C1 segment of cervical spinal cord (tissue), 14 donors: ENCODE results near the gene CBFA2T2.

Experiments
- DNase-seq, 14 donors: peaks; one replicate each; lab custom pipeline; 2025; lab: John Stamatoyannopoulos, UW

CBFA2T2 gene

DNA sequence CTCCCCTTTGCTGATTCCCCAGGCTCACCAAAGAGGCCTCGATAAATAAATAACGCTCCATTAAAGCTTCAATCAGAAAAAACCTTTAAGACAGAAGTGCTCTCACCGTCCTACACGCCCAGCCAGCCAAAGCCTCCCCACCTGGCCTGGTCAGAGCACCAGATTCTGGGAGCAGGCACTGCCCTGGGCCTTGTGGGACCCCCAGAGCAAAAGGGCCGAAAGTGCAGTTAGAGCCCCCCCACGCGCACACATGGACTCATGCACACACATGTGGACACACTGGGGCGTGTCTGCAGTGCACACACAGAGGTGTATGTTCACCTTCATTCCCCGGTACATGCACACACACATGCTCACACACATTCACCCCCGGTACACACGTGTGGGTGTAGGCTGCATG is 186.2 kb downstream of the CBFA2T2 start:
- DNase-seq: no peak

DNA sequence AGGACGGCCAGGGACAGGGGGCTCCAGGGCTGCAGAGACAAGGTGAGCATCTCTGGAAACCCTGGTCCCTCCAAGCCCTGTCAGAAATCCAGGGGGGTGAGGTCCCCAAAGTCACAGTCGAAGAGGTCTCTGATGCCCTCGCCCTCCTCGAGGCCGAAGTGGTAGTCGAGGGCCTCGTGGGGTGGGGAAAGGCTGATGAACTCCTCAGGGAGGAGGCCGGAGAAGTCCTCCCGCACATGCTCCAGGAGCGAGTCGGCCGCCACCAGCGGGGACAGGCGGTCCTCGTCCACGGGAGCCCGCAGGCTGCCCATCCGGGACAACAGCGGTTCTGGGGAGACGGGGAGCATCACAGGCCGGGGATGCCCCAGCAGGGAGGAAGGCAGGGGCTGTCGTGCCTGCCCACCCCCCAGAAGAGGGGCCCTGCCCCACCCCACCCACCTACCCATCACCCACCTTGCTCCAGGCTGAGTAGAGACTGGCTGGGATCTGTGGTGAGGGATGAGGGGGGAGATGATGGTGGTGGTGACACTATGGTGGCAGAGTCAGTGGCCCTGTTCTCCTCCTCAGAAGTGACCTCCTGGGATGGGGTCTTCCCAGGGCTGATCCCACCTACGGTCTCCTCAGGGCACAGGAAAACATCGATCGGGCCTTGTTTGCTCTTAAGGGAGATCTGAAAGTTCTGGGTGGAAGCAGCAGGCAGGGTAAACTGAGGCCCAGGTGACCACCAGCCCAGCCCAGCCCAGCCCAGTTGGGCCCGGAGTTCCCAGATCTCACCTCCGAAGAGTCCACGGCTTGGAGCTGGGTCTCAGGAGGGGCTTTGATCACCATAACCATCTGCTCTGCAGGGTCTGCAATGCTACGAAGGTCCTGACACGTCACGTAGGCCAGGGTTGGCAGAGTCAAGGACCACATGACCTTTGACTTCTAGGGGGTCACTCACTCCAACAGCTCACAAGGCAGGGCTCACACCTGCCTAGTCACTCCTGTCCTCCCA is 187.1 kb downstream of the CBFA2T2 start:
- DNase-seq: no peak

DNA sequence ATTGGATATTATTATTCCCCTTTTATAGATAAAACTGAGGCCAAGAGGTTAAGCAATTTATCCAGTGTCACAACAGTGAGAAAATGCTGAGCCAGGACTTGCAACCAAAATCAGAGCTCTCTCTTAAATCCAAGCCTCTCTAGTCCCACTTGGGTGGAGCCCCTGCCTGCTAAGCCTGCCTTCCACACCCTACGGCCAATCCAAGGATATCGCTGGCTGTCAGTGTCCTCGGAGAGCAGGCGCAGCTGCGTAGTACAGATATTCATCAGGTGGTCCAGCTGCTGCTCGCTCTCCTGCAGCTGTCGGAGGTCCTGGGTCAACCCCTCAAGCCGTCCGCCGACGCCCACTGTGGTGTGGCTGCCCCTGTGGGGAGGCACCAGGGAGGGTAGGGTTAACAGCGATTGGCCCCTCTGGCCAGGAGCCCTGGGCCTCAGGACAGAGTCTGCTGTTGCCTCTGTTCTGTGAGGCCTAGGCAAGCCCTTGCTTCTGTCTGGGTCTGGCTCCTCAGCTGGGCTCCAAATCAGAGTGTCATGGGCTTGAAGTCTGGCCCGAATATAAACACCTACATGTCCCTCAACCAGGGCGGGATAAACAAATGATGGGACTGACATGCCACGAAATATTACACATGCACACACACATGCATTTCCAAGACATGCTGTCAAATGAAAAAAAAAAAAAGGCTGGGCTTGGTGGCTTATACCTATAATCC is 188.3 kb downstream of the CBFA2T2 start:
- DNase-seq: no peak

DNA sequence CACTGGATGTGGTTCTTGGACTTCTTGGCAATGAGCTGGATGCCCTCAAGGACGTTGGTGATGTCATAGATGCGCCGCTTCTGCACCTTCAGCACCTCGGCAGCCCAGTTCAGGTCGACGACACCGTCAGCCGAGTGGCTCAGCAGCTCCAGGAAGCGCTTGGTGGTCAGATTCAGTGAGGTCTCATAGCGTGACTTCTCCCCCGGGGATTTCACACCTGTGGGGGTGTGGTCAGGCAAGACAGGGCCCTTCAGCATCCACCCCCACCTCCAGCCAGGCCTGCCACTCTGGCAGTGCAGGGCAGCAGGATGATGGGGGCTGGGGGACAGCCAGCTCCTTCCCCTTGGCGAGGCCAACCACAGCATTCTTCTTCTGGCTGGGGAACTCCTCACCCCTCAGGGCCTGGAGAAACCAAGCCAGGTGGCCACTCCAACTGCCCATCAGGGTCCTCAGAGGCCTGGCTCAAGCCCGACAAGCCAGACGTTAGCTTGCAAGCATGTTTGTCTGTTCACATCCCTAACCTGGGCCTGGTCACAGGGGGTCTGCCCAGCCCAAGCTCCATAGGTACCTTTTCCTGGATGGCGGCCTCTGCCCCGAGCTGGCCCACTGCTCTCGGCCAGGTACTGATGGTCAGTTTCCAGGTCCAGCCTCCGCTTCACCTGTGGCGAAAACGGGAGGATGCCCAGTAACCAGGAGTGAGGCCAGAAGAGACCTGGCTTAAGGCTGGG is 190.0 kb downstream of the CBFA2T2 start:
- no peak for DNase-seq

DNA sequence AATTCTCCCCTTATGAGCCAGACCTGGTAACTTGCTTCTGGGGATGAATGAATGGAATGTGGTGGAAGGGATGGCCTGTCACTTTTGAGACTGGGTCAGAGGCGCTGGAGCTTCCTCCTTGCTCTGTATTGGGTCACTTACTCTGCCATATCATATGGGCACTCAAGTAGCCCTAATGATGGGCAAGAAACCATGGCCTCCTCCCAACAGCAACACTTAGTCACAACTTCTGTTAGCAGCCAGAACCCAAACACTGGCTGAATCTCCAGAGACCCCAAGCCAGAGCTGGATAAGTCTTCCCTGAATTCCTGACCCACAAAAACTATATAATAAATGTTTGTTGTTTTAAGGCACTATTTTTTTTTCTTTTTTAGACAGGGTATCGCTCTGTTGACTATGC is 190.8 kb downstream of the CBFA2T2 start:
- DNase-seq: no peak

DNA sequence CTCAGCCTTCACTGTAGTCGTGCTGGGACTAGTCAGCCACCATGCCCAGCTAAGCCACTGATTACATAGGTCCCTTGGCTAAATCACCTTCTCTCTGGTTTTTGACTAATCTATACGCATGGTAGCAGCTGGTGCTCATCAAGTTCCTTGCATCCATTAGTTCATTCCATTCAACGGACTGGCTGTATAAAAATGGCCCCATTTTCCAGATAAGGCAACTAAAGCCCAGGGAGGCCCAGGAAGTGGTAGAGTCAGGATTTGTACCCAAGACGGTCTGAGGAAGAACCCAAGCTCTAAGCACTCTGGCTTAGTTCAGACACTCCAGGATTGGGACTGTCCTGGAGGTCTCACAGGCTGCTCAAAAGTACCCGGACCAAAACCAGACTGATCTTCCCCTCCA is 191.4 kb downstream of the CBFA2T2 start:
- no peak for DNase-seq

DNA sequence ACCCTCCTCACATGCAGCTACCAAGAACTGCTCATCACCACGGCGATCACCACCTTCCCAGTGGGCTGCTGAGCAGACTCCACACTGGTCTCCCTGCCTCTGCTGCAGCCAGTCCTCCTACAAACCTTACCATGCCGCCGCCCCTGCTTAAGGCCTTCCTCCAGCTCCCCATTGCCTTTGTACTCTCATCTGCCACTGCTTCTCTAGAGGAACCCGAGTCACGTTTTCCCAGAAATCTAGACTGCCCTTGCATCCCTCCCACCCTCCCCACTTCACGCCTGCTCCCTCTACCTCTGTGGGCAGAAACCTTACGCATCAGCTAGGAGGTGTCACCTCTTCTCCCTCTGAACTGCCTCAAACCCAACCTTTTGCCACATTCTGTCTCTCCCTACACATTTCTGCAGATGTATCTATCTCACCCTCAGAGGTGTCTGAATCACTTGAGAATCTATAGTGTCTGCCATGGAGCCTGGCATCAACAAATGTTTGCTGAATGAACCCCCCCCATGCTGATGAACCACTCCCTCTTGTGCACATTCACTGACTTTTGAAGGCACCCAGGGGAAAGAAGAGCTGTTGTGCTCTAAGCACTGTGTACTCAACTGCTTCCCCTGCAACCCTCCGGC is 191.9 kb downstream of the CBFA2T2 start:
- no peak for DNase-seq

DNA sequence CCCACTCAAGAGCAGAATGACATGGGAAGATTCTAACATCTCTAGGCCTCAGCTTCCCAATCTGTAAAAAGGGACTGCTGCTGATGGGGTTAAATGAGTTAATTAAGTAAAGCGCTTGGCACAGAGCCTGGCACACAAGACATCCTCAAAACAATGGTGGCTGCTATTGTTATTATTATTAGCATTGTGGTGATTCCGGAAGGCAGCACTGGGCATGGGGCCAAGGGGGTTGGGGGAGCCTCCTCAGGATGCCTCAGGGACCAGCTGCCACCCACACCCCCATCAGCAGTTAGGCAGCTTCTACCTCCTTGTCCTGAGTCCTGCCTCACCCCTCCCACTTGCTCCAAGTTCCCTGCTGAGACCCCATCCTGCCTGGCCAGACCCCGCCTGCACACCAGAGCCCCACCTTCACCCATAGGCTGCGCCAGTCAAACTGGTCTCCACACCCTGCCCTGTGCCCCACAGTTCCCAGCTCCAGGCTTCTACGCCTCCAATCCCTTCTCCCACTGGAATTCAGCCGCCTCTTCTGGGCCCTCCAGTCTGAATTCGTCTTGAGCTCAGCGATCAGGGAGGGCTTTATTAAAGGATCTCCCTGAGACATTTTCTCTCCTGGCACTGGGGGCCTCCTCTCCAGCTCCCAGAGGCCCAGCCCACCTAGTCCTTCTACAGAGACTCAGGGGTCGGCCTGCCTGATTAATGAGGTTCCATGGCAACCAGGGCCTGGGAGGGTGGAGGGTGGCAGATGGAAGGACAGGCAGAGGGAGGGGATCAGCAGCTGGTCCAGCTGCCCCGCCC is 194.8 kb downstream of the CBFA2T2 start:
- no peak for DNase-seq

DNA sequence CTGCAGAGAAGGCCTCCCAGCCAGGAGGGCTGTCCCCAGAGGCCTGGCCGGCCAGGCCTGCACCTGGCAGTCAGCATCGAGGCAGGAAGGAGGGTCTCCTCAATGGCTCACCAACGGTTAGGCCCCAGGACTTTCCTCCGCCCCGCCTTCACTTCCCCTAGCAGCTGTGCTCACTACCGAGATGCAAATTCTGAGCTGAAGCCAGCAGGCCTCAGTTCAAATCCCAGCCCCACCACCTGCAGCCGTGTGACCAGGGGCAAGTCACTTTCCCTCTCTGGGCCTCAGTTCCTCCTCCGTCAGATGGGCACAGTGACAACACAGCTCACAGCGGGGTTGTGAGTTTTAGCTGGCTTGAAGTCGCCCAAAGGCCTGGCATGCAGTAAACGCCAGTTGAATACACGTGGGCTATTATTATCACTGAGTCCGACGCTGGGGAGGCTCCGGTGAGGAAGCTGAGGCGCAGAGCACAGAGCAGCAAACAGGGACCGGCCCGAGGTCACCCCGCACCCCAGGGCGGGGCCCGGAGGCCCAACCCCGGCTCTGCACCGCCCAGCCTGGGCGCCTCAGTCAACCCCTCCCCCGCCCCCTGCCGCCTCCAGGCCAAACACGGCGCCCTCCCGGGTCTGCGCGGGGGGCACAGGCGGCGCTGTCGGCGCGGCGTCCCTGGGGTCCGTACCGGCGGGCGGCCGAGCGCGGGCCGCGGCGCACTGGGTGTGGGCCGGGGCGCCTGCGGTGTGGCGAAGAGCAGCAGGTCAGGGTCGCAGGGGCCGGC is 195.6 kb downstream of the CBFA2T2 start:
- DNase-seq: no peak

DNA sequence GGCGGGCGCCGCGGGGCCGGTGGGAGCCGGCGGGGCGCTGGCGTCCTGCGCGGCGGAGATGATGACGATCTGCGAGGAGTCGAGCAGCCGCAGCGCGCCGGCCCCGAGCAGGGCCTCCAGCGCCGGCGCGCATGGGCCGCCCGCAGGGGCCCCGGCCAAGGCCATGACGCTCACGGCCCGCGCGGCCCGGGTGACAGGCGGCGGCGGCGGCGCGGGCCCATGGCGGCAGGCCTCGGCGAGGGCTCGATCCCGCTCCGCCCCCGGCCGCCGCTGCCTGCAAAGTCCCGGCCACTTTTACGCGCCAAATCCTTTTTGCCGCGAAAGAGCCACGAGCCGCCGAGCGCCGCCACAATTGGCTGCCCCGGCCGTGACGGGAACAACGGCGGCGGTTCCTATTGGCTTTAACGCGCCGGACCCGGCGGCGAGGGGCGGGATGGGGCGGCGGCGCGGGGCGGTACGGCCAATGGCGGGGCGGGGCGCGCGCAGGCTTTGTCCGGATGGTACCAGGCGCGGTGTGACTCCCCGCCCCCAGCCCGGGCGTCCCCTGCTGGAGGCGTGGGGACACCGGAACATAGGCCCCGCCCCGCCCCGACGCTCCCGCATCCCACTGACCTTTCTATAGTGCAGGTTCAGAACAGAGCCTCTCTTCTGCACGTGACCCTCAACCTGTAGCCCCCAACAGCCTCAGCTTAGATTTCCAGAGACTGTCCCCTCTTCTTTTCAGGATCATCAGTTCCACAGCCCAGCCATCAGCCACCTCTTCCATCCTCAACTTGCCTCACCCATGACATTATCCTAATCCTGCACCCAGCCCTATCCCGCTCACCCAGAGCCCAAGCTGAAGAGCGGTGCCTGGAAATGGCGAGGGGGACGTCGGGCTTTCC is 196.4 kb downstream of the CBFA2T2 start, which contains the start of gene E2F1:
TSS of gene E2F1 (minus strand) at position 286 of the 884 bp plus-strand sequence. CDS start at position 165, 121 bp downstream.
- DNase-seq: peak; percentile 56 to 97 (median 88)

DNA sequence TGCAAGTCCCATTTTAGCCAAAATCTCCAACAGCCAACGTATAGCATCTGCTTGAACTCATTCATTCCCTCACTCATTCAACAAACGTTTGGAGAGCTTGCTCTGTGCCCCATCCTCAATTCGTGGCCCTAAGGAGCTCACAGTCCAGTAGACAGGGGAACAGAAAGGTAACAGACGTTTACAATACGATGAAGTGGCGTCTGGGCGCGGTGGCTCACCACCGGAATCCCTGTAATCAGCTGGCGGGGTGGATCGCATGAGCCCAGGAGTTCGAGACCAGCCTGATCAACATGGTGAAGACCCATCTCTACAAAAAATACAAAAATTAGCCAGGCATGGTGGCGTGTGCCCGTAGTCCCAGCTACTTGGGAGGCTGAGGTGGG is 197.1 kb downstream of the CBFA2T2 start:
- no peak for DNase-seq

DNA sequence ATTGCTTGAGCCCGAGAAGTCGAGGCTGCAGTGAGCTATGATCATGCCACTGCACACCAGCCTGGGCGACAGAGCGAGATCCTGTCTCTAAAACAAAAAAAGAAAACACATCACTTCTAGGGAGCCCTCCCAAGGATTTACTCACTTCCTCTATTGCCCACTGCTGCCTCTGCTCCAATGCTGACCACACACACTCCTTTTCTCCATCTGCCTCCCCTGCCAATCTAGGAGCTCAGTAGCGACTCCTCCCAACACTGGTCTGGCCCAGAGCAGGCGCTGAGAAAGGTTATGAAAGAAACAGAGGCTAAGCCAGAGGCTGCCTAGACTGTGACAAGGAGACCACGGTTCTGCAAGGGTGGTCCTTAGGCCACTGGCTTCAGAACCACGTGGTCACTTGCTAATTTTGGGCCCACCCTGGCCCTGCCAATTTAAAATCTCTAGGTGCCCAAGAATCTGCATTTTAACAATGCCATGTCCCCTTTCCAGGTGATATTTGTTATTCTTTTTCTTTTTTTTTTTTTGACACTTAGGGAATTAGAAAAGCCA is 197.5 kb downstream of the CBFA2T2 start:
- DNase-seq: peak in 1 of 14 donors; percentile 13

DNA sequence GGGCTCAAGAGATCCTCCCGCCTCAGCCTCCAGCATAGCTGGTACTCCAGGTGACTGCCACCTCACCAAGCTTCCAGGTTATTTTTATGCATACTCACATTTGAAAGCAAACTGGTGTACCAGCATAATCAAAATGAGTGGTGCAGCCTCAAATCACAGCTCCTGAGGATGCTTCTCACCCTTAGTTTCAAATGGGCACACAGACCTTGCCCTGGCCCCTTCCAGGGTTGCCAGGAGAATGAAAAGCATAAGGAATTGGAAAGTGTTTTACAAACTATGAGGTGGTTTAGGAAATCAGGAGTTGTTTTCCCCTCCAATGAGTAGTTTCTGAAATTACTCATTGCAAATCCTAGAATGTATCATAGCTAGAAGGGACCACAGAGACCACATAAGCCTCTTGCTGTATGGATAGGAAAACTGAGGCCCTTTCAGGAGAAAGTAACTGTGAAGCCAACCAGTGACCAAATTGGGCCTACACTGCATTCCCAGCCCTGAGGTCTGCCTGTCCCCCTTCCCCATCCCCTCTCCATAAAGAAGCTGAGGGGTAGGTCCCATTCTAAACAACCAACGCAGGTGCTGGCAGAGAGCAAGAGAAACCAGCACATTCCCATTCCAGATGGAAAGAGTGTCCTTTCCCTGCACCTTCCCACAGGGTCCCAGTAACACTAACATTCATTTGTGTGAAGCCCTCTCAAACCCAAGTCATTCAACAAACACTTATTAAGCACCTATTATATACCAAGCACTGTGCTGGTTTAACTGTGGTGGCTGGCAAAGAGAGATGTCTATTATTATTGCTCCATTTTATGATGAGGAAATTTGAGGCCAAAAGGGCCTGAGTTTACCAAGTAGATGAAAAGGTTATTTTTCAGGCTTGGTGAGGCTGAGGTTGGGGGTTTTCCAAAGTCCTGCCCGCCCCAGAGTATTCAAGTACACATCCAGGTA is 198.4 kb downstream of the CBFA2T2 start:
- no peak for DNase-seq

DNA sequence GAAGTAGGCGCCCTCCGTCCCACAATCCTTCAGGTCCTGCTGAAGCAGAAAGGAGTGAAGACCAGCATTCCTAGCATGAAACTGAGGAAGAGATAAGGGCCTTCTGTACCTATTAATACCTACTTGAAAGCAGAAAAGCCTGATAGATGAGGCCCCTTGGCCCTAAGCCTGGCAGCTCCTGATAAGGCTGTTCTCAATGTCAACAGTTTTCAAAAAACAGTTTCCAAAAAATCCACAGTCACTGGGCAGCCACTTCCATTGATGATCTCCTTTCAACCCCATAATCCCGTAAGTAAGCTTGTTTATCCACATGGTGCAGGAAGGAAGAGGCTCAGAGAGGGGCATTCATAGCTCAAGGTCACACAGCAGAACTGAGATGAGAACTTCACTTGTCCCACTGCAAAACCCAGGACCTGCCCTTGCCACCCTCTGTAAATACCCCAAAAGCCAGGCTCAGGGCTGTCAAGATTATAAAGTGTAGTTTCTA is 199.1 kb downstream of the CBFA2T2 start:
- no peak for DNase-seq

DNA sequence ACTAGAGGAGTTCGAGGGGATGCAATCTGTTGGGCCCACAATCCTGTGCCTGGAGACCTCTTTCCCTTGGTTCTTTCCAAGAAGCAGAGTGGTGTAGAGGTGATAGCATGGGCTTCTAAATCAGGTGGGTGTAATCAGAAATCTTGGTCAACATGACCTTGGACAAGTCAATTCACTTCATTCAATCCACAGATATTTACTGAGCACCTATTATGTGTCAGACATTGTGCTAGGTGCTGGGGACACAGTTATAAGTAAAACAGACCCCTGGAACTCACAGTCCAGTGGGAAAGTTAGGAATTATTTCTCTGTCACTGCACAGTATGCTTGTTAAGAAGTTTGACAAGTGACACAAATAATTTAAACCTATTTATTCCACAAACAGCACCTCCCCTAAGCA is 199.6 kb downstream of the CBFA2T2 start:
- DNase-seq: no peak

DNA sequence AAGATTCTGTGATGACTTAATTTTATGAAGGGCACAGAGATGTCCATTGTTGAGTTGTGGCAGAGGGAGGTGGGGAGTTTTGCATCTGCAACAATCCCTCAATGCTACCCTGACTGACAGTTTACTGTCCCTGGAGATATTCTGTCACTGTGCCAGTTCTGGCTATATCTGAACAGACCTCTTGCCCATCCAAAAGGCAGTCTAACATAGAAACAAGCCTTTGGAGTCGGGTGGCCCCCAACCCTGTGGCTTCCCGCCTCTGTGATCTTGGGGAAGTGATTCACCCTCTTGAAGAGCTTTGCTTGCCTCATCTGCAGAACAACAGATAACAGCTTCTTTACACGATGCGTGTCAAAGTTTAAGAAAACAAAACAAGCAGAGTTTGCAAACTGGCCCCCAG is 200.1 kb downstream of the CBFA2T2 start:
- peak in 6 of 14 donors; percentile 18 to 61 (median 35) for DNase-seq

DNA sequence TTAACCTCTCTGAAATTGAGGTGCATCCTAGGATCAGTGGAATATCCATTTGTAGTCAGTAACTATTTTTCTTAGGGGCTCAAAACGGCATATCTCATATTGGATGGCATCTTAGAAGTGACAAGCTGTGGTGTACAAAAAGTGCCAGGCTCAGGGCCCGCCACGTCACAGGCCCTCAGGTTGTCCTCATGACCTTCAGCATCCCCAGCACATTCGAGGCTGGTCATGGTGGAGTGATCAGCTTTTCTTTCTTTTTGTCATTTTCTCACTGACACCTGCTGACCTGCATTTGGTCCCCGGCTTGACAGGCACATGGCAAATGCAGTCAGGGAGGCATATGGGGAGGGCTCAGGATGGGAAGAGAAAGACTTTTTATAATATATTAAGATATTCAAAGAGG is 203.4 kb downstream of the CBFA2T2 start:
- DNase-seq: peak in 1 of 14 donors; percentile 59
